ENCODE measurements around the gene FABP1.

- TF ChIP-seq PATZ1 (CRISPR knock-in tag; IDR thresholded peaks at IDR 0.05; ENCODE audit: borderline replicate concordance) (no peak), POLR2A (conservative IDR thresholded peaks at IDR 0.05) (no peak), ZNF644 (tag; IDR thresholded peaks at IDR 0.05; ENCODE audit: low read depth) (no peak), NR2C2 (CRISPR knock-in tag; IDR thresholded peaks at IDR 0.05) (no peak), NR2C2 (tag; IDR thresholded peaks at IDR 0.05) (no peak), MAFK (IDR thresholded peaks at IDR 0.05; ENCODE audit: low read length) (no peak), ZNF41 (CRISPR knock-in tag; conservative IDR thresholded peaks at IDR 0.05) (no peak), ZBTB5 (IDR thresholded peaks at IDR 0.05) (no peak), CTCF (IDR thresholded peaks at IDR 0.05 in 2 of 3, conservative IDR thresholded peaks at IDR 0.05 in 1 of 3; ENCODE audit: insufficient read depth in 2 of 3, low read depth in 1 of 3, low read length in 3 of 3) (no peak), CHAMP1 (IDR thresholded peaks at IDR 0.05) (no peak), CREB1 (IDR thresholded peaks at IDR 0.05) (no peak), CREB1 (CRISPR knock-in tag; IDR thresholded peaks at IDR 0.05) (no peak), TAF1 (IDR thresholded peaks at IDR 0.05; ENCODE audit: control insufficient read depth, extremely low read depth, insufficient read depth, low read length, severe bottlenecking) (no peak), DIDO1 (tag; IDR thresholded peaks at IDR 0.05; ENCODE audit: low read depth) (no peak), THAP7 (CRISPR knock-in tag; IDR thresholded peaks at IDR 0.05) (no peak), CHD1 (IDR thresholded peaks at IDR 0.05; ENCODE audit: low read length) (no peak)
Observed at GRCh38 chr2:88127638-88127887, 299 bp downstream of the FABP1 start.

Measured in K562 (cell line).